Activated T-helper 1 cell treated with Interleukin-2 at 50 U/mL for 16 hours (primary cell): ENCODE results near the gene ADAMTS10.
"Not testable (repeated sequence)": the region's sequence is repeated elsewhere in the genome, so short reads cannot be mapped to it uniquely, and the experiment has no call there.

Experiments
- DNase-seq: peaks from one replicate; pipeline ENCODE4 v3.0.0-alpha.2; 2020; ENCODE audit warnings: low read depth

Gene ADAMTS10

GRCh38 chr19:8626842-8627241 lies 16.3 kb upstream of the ADAMTS10 start:
- DNase-seq, result no peak

GRCh38 chr19:8622886-8623285 lies 12.4 kb upstream of the ADAMTS10 start:
- DNase-seq, result not testable (repeated sequence)

- no peak for DNase-seq
Observed at GRCh38 chr19:8618751-8619150, 8.2 kb upstream of the ADAMTS10 start.

- DNase-seq, result no peak
Observed at GRCh38 chr19:8617984-8618383, 7.5 kb upstream of the ADAMTS10 start.

GRCh38 chr19:8617325-8617724 lies 6.8 kb upstream of the ADAMTS10 start:
- DNase-seq, result not testable (repeated sequence)

GRCh38 chr19:8616861-8617260 lies 6.3 kb upstream of the ADAMTS10 start:
- DNase-seq, result no peak

- DNase-seq, result peak; percentile 39
Observed at GRCh38 chr19:8615813-8616596, 5.5 kb upstream of the ADAMTS10 start.

- no peak for DNase-seq
Observed at GRCh38 chr19:8615024-8615423, 4.5 kb upstream of the ADAMTS10 start.

GRCh38 chr19:8614455-8614854 lies 3.9 kb upstream of the ADAMTS10 start:
- no peak for DNase-seq

- no peak for DNase-seq
Observed at GRCh38 chr19:8612807-8613171, 2.3 kb upstream of the ADAMTS10 start.

GRCh38 chr19:8611877-8612806 lies 1.6 kb upstream of the ADAMTS10 start:
- DNase-seq, result no peak

- DNase-seq, result no peak
Observed at GRCh38 chr19:8611391-8611876, 919 bp upstream of the ADAMTS10 start.

GRCh38 chr19:8610936-8611300 lies 403 bp upstream of the ADAMTS10 start:
- DNase-seq, result no peak

GRCh38 chr19:8609279-8610040 lies 1.1 kb downstream of the ADAMTS10 start:
- no peak for DNase-seq

- DNase-seq, result no peak
Observed at GRCh38 chr19:8608941-8609278, 1.6 kb downstream of the ADAMTS10 start.

GRCh38 chr19:8607386-8607785 lies 3.1 kb downstream of the ADAMTS10 start:
- no peak for DNase-seq

- no peak for DNase-seq
Observed at GRCh38 chr19:8605514-8605913, 5.0 kb downstream of the ADAMTS10 start.

- DNase-seq, result no peak
Observed at GRCh38 chr19:8601796-8602195, 8.7 kb downstream of the ADAMTS10 start.

GRCh38 chr19:8600816-8601215 lies 9.7 kb downstream of the ADAMTS10 start:
- DNase-seq, result no peak

GRCh38 chr19:8600064-8600463 lies 10.5 kb downstream of the ADAMTS10 start:
- DNase-seq, result no peak

- no peak for DNase-seq
Observed at GRCh38 chr19:8596168-8596567, 14.3 kb downstream of the ADAMTS10 start.

GRCh38 chr19:8595651-8596050 lies 14.9 kb downstream of the ADAMTS10 start:
- DNase-seq, result no peak
